ENCODE results near the gene CDH23. TPM values are rescaled to one million over a fixed set of nuclear protein-coding genes. Genes with fewer than 3 reads are reported as not detected.

The CDH23 gene
- total RNA-seq, 4 donors from 2014 or later, result 0.57 to 5.9 (median 1.0) TPM

- TF ChIP-seq POLR2A (IDR thresholded peaks at IDR 0.05) (no peak), CTCF (IDR thresholded peaks at IDR 0.05) (no peak)
- Histone ChIP-seq H3K9me3 (no peaks in the 10 kb centered on the region), H3K27ac (no peak overlapping the region), H3K4me1 (peaks cover 0 to 3% (median 0%) of the 10 kb centered on the region in 3 donors), H3K4me3 (no peak overlapping the region), H3K27me3 (no peaks in the 10 kb centered on the region), H3K36me3 (no peaks in the 10 kb centered on the region)
- no peak for DNase-seq
- intact Hi-C loops (cut with DNase I), result no loop called here
- 52 to 90% methylated on average over 6 to 7 of the region's 9 CpGs for WGBS, 2 donors
Observed at GRCh38 chr10:71679425-71679824, 282.7 kb downstream of the CDH23 start.

GRCh38 chr10:71681977-71682376 is 285.3 kb downstream of the CDH23 start:
- Histone ChIP-seq H3K36me3 (no peaks in the 10 kb centered on the region), H3K9me3 (no peaks in the 10 kb centered on the region), H3K27me3 (no peaks in the 10 kb centered on the region), H3K4me1 (peaks cover 0 to 9% (median 0%) of the 10 kb centered on the region in 3 donors), H3K27ac (no peak overlapping the region), H3K4me3 (no peak overlapping the region)
- TF ChIP-seq POLR2A (IDR thresholded peaks at IDR 0.05), result no peak
- no peak for TF ChIP-seq CTCF (IDR thresholded peaks at IDR 0.05)
- no peak for DNase-seq
- 72 to 79% methylated on average over 5 of the region's 5 CpGs for WGBS, 2 donors
- intact Hi-C loops (cut with DNase I), result no loop called here

GRCh38 chr10:71683301-71683700 is 286.6 kb downstream of the CDH23 start:
- Histone ChIP-seq H3K27ac (no peak overlapping the region), H3K4me3 (no peak overlapping the region), H3K9me3 (no peaks in the 10 kb centered on the region), H3K4me1 (peaks cover 0 to 9% (median 0%) of the 10 kb centered on the region in 3 donors), H3K36me3 (no peaks in the 10 kb centered on the region), H3K27me3 (no peaks in the 10 kb centered on the region)
- TF ChIP-seq CTCF (IDR thresholded peaks at IDR 0.05), result no peak
- no peak for TF ChIP-seq POLR2A (IDR thresholded peaks at IDR 0.05)
- no peak for DNase-seq
- WGBS, 2 donors, result 64 to 72% methylated on average over 3 to 7 of the region's 7 CpGs
- intact Hi-C loops (cut with DNase I), result no loop called here

- peaks cover 0 to 9% (median 0%) of the 10 kb centered on the region in 3 donors for H3K4me1 ChIP-seq
- no peaks in the 10 kb centered on the region for H3K36me3 ChIP-seq
- DNase-seq, result no peak
- intact Hi-C loops (cut with DNase I), result loop anchor here (5.0 kb wide), 1 partner anchor 123 kb away; no protein-coding TSS in a partner anchor
- 61 to 80% methylated on average over 7 of the region's 7 CpGs for WGBS, 2 donors
- no peak overlapping the region for H3K4me3 ChIP-seq
- no peak for TF ChIP-seq POLR2A (IDR thresholded peaks at IDR 0.05)
- TF ChIP-seq CTCF (IDR thresholded peaks at IDR 0.05), result no peak
- no peaks in the 10 kb centered on the region for H3K9me3 ChIP-seq
- no peak overlapping the region for H3K27ac ChIP-seq
- H3K27me3 ChIP-seq, result no peaks in the 10 kb centered on the region
Observed at GRCh38 chr10:71684356-71685173, 287.8 kb downstream of the CDH23 start.

- DNase-seq, result no peak
- H3K27me3 ChIP-seq, result no peaks in the 10 kb centered on the region
- no peak overlapping the region for H3K27ac ChIP-seq
- WGBS, 2 donors, result 91 to 92% methylated on average over 9 to 11 of the region's 13 CpGs
- intact Hi-C loops (cut with DNase I), result loop anchor here (5.0 kb wide), 1 partner anchor 122 kb away; no protein-coding TSS in a partner anchor
- TF ChIP-seq POLR2A (IDR thresholded peaks at IDR 0.05), result no peak
- TF ChIP-seq CTCF (IDR thresholded peaks at IDR 0.05), result no peak
- no peak overlapping the region for H3K4me3 ChIP-seq
- H3K36me3 ChIP-seq, result no peaks in the 10 kb centered on the region
- peaks cover 0 to 9% (median 0%) of the 10 kb centered on the region in 3 donors for H3K4me1 ChIP-seq
- no peaks in the 10 kb centered on the region for H3K9me3 ChIP-seq
Observed at GRCh38 chr10:71685554-71686232, 289.0 kb downstream of the CDH23 start.
